NOMO-1 (cell line): ENCODE measurements around the gene PLEKHG3.

ENCODE experiments used
- DNase-seq, 2 experiments: peaks; one replicate each; lab custom pipeline; 2025; ENCODE audit not compliant: unreplicated experiment in 2 of 2; lab: John Stamatoyannopoulos, UW

The PLEKHG3 gene

GRCh38 chr14:64725261-64725815 lies 21.1 kb downstream of the PLEKHG3 start:
- DNase-seq, result no peak

GRCh38 chr14:64725879-64726584 lies 21.8 kb downstream of the PLEKHG3 start:
- DNase-seq, result no peak

GRCh38 chr14:64726585-64726890 lies 22.3 kb downstream of the PLEKHG3 start:
- DNase-seq, result no peak

GRCh38 chr14:64727551-64728071 lies 23.4 kb downstream of the PLEKHG3 start:
- DNase-seq, result no peak

GRCh38 chr14:64728106-64728505 lies 23.9 kb downstream of the PLEKHG3 start:
- no peak for DNase-seq

GRCh38 chr14:64728856-64729255 lies 24.6 kb downstream of the PLEKHG3 start:
- no peak for DNase-seq

- DNase-seq, result no peak
Observed at GRCh38 chr14:64729386-64730060, 25.3 kb downstream of the PLEKHG3 start.

- no peak for DNase-seq
Observed at GRCh38 chr14:64730061-64730440, 25.8 kb downstream of the PLEKHG3 start.

- no peak for DNase-seq
Observed at GRCh38 chr14:64730681-64731080, 26.5 kb downstream of the PLEKHG3 start.

- DNase-seq, result no peak
Observed at GRCh38 chr14:64731141-64731581, 26.9 kb downstream of the PLEKHG3 start.

- no peak for DNase-seq
Observed at GRCh38 chr14:64732066-64732465, 27.8 kb downstream of the PLEKHG3 start.

- no peak for DNase-seq
Observed at GRCh38 chr14:64732536-64733120, 28.4 kb downstream of the PLEKHG3 start.

- no peak for DNase-seq
Observed at GRCh38 chr14:64733321-64733720, 29.1 kb downstream of the PLEKHG3 start.

- no peak for DNase-seq
Observed at GRCh38 chr14:64733899-64734298, 29.7 kb downstream of the PLEKHG3 start.

GRCh38 chr14:64734990-64735389 lies 30.8 kb downstream of the PLEKHG3 start:
- DNase-seq, result no peak

GRCh38 chr14:64736271-64737169 lies 32.3 kb downstream of the PLEKHG3 start:
- no peak for DNase-seq

- no peak for DNase-seq
Observed at GRCh38 chr14:64737391-64738280, 33.4 kb downstream of the PLEKHG3 start.

- no peak for DNase-seq
Observed at GRCh38 chr14:64738281-64738804, 34.1 kb downstream of the PLEKHG3 start.

GRCh38 chr14:64741200-64741599 lies 37.0 kb downstream of the PLEKHG3 start:
- DNase-seq, result no peak
